Ishikawa (cell line): ENCODE results near the gene SIRPB1.

Experiments
- CEBPB ChIP-seq: IDR thresholded peaks from 2 replicates; pipeline ENCODE4 v1.6.1; 2012
- CREB1 ChIP-seq: IDR thresholded peaks from 2 replicates; pipeline ENCODE4 v1.6.1; 2012; ENCODE audit warnings: low read depth
- EGR1 ChIP-seq: IDR thresholded peaks from 2 replicates; pipeline ENCODE4 v1.6.1; 2012
- EP300 ChIP-seq: IDR thresholded peaks from 2 replicates; pipeline ENCODE4 v1.6.1; 2012; ENCODE audit warnings: borderline replicate concordance
- FOXM1 ChIP-seq: IDR thresholded peaks from 2 replicates; pipeline ENCODE4 v1.6.1; 2012; ENCODE audit warnings: low read depth, borderline replicate concordance
- NFIC ChIP-seq: IDR thresholded peaks from 2 replicates; pipeline ENCODE4 v1.6.1; 2012
- RAD21 ChIP-seq: IDR thresholded peaks from 2 replicates; pipeline ENCODE4 v1.6.1; 2012; ENCODE audit warnings: low read depth
- REST ChIP-seq: IDR thresholded peaks from 2 replicates; pipeline ENCODE4 v1.6.1; 2012; ENCODE audit warnings: low read depth, mild to moderate bottlenecking
- TAF1 ChIP-seq: IDR thresholded peaks from 2 replicates; pipeline ENCODE4 v1.6.1; 2012; ENCODE audit warnings: low read depth, mild to moderate bottlenecking
- TCF12 ChIP-seq: IDR thresholded peaks from 2 replicates; pipeline ENCODE4 v1.6.1; 2012; ENCODE audit warnings: low read depth
- TEAD4 ChIP-seq: IDR thresholded peaks from 2 replicates; pipeline ENCODE4 v1.6.1; 2012
- USF1 ChIP-seq: IDR thresholded peaks from 2 replicates; pipeline ENCODE4 v1.6.1; 2012
- YY1 ChIP-seq: IDR thresholded peaks from 2 replicates; pipeline ENCODE4 v1.6.1; 2012; ENCODE audit warnings: low read depth
- ZBTB7A ChIP-seq: IDR thresholded peaks from 2 replicates; pipeline ENCODE4 v1.6.1; 2012; ENCODE audit warnings: low read depth
- TF ChIP-seq, protein P1 (sequence below): IDR thresholded peaks from 2 replicates; pipeline ENCODE4 v1.6.1; 2012

The SIRPB1 gene

DNA sequence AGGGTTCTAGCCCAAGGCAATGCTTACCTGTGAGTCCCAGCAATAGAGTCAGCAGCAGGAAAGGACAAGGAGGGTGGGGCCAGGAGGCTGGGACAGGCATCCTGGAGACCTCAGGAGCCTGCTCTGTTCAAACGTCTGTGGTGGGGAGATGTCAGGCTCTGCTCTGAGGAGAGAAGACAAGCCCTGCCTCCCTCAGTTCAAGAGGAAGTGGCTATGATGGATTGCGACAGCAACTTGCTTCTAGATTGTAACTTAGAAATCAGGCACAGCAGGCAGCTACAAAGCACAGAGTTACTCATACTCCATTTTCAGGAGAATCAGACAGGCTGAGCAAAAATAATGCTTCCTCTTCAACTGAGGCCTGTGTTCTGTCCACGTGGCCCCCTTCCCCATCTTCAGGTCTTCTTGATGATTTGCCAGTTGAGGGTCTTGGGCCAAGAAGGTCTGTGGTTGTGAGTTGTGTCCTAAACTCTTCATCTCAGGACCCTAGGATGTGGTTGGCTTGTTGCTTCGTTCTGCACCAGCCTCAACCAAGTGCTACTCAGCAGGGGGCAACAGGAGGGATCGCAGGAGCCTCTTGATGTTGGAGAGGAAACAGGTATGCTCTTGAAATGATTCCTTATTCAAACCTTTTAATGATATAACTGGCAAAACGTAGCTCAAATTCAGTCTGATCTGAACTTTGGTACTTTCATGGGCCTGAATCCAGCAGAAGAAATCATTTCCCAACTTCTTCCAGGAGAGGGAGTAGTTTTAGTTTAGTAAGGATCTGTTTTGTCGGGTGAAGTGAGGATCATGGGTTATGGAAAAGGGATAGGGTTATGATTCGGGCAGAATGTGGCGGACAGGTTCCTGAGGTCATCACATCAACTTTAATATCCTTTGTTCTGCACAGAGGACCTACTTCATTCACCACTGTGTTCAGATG is 31.0 kb downstream of the SIRPB1 start:
- TF ChIP-seq, protein P1, sequence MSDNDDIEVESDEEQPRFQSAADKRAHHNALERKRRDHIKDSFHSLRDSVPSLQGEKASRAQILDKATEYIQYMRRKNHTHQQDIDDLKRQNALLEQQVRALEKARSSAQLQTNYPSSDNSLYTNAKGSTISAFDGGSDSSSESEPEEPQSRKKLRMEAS = no peak
- TF ChIP-seq RAD21 = no peak
- TF ChIP-seq NFIC = no peak
- no peak for TF ChIP-seq CEBPB
- no peak for TF ChIP-seq EP300
- no peak for TF ChIP-seq REST
- no peak for TF ChIP-seq TCF12
- TF ChIP-seq CREB1 = no peak
- TF ChIP-seq TEAD4 = no peak
- no peak for TF ChIP-seq ZBTB7A
- no peak for TF ChIP-seq TAF1
- TF ChIP-seq FOXM1 = no peak
- TF ChIP-seq USF1 = no peak
- TF ChIP-seq YY1 = no peak
- no peak for TF ChIP-seq EGR1

GRCh38 chr20:1587781-1588532 is 31.9 kb downstream of the SIRPB1 start:
- TF ChIP-seq, protein P1 = no peak
- TF ChIP-seq YY1 (no peak), FOXM1 (no peak), TCF12 (no peak), CREB1 (no peak)

DNA sequence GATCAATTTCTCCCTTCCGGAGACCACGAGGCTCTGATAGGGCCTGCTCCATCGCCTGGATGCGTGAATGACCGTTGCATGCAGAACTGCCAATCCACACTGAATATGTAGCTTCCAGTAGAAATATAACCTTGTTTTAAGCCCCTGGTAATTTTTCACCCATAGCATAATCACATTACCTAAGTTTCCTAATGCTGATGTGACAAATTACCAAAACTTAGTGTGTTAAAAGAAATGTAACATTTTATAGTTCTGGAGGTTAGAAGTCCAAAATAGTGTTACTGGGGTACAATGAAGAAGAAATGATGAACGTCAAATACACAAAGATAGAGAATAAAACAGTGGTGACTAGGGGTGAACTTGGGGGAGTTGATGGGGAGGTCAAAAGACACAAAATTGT is 40.3 kb downstream of the SIRPB1 start:
- TF ChIP-seq TEAD4 (no peak), TCF12 (no peak), CEBPB (no peak), TAF1 (no peak), USF1 (no peak), EP300 (no peak), FOXM1 (no peak), NFIC (no peak), REST (no peak), RAD21 (no peak), EGR1 (no peak), YY1 (no peak), CREB1 (no peak), ZBTB7A (no peak)
- TF ChIP-seq, protein P1 = no peak

DNA sequence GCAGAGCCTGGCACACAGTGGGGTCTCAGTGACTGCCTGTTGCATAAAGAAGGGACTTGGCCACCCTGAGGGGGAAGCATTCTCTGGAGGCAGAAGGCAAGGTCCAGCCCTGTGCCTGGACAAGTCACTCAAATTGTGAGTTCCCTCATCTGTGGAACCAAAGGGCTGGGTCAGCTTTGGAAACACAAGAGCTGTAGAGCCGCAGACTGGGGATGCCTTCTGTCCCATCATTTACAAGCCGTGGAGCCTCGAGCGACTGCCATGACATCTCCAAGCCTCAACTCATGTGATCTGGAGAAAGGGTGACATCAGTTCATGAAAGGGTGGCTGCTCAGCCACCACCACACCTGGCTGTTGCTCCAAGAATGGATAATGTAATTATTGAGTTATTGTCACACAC is 41.9 kb downstream of the SIRPB1 start:
- TF ChIP-seq USF1 (no peak), TEAD4 (no peak), NFIC (no peak), EGR1 (no peak), CEBPB (no peak)

- TF ChIP-seq REST (no peak), EP300 (no peak), TAF1 (no peak), FOXM1 (no peak), EGR1 (no peak), USF1 (no peak), TCF12 (no peak)
- TF ChIP-seq, protein P1 = no peak
These were observed 43.2 kb downstream of the SIRPB1 start for GRCh38 chr20:1576641-1577040.
